Loucy (cell line): Measurements from ENCODE around the gene C15orf62.

Experiments
- CTCF ChIP-seq: fragments of 200-600 bp; sonication (generic); conservative IDR thresholded peaks from 2 replicates; pipeline ENCODE4 v1.5.1; 2014; ENCODE audit warnings: mild to moderate bottlenecking, antibody characterized with exemption, low read length
- EZH2phosphoT487 ChIP-seq: fragments of 200-600 bp; IDR thresholded peaks from 2 replicates; pipeline ENCODE4 v1.6.1; 2018; ENCODE audit warnings: antibody characterized with exemption, mild to moderate bottlenecking, moderate library complexity, borderline replicate concordance

DNA sequence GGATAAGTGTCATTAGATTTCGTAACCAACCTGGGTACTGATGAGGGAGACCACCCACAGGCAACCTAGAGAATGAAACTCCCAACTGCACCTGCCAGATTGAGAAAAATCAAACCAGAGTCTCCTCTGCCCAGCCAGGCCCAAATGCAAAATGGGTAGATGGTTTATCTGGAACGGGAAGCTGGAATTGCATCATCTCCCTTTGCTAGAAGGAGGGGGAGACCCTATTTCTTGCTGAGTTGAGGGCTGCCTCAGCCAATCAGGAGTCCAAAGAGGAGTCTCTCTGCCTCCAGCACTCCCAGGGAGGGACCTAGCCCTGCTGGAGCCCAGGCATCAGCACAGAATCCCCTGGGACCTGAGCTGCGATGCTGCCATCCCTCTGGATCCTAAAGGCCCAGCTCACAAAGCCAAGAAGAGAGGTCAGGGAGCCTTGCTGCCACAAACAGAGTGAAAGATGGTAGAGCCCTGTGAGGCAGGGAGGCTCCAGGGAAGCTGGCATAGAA, 22.8 kb upstream of the C15orf62 start:
- TF ChIP-seq CTCF (no peak), EZH2phosphoT487 (no peak)
